Prostate gland (tissue), 2 donors: ENCODE measurements around the gene CENATAC.

Source experiments
- POLR2A ChIP-seq: fragments of 450-650 bp; IDR thresholded peaks from one replicate; pipeline ENCODE4 v1.6.1; 2016; ENCODE audit warnings: antibody characterized with exemption, mild to moderate bottlenecking
- POLR2AphosphoS5 ChIP-seq: sonication (generic); formaldehyde crosslinking; IDR thresholded peaks from one replicate; pipeline ENCODE4 v1.6.1; 2017; ENCODE audit warnings: antibody characterized with exemption
- TF ChIP-seq, protein P1 (sequence below), 4 experiments: fragments of 200-600 bp in 2 of 4; fragments of 450-650 bp in 2 of 4; sonication (generic) in 2 of 4; IDR thresholded peaks; 1 replicate in 3 of 4; 2 replicates in 1 of 4; pipeline ENCODE4 v1.5.1; 2016 to 2019; ENCODE audit warnings: antibody characterized with exemption in 4 of 4, mild to moderate bottlenecking in 2 of 4, moderate library complexity in 2 of 4

DNA sequence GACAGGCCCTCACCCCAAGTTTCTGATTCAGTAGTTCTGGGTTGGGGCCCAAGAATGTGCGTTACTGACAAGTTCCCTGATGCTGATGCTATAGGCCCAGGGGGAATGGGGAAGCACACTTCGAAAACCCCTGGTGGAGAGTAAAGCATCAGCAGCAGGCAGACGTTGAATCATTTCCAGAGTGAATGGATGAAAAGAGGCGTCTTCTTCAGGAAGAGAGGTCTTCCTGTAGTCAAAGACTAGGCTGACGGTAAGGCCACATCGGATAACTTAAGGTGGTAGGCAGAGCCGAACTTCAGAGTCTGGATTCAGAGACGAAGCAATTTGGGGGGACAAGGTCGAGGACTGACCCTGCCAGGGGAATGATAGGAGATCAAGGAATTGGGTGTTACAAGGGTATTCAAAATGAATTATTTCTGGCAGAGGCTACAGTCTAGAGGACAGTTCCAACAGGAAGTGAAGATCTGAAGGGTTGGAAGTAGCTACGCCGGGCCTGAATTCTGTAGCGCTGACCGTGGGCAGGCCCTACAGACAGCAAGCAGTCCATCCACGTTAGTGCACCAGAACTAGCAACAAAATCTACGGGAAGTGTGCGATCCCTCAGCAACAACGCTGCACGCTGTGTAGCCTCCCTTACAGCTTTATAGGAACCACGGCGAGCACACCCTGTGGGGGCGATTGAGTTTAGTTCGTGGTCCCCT lies 862 bp upstream of the CENATAC start:
- TF ChIP-seq, protein P1, sequence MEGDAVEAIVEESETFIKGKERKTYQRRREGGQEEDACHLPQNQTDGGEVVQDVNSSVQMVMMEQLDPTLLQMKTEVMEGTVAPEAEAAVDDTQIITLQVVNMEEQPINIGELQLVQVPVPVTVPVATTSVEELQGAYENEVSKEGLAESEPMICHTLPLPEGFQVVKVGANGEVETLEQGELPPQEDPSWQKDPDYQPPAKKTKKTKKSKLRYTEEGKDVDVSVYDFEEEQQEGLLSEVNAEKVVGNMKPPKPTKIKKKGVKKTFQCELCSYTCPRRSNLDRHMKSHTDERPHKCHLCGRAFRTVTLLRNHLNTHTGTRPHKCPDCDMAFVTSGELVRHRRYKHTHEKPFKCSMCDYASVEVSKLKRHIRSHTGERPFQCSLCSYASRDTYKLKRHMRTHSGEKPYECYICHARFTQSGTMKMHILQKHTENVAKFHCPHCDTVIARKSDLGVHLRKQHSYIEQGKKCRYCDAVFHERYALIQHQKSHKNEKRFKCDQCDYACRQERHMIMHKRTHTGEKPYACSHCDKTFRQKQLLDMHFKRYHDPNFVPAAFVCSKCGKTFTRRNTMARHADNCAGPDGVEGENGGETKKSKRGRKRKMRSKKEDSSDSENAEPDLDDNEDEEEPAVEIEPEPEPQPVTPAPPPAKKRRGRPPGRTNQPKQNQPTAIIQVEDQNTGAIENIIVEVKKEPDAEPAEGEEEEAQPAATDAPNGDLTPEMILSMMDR (IDR thresholded peaks at IDR 0.05): no peak
- TF ChIP-seq POLR2A (no peak), POLR2AphosphoS5 (no peak)
